Measurements from ENCODE around the gene NCOA7.

GRCh38 chr6:125773387-125774341 is 17.1 kb upstream of the NCOA7 start:
- no peak for TF ChIP-seq CTCF (IDR thresholded peaks at IDR 0.05)
- no peak for TF ChIP-seq POLR2A (IDR thresholded peaks at IDR 0.05)

All from adrenal gland (tissue), 5 donors.